ENCODE measurements around the gene ANKRD10.
A peak's percentile ranks its signal among the peaks of the same experiment; 100 is the strongest.

Gene ANKRD10

GRCh38 chr13:110885516-110885915 is 29.4 kb downstream of the ANKRD10 start:
- no peak for DNase-seq

- DNase-seq: no peak
Measured at GRCh38 chr13:110884517-110884916, 30.4 kb downstream of the ANKRD10 start.

DNA sequence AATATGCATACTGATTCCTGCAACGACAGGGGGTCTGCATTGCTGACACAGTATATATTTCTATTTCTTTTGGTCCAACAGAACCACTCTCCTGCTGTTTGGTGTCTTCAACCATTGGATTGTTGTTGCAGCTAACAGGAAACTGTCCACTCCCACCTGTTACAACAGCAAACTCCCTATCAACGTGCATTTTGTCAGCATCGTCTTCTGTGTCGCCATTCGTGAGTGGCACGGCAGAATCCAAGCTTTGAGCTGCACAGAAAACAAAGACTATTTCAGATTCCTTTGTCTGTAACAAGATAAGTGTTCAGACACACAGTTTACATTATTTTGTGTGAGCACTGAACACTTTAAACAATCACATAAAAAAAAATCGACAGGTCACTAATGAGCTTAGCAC is 31.3 kb downstream of the ANKRD10 start:
- no peak for DNase-seq

DNA sequence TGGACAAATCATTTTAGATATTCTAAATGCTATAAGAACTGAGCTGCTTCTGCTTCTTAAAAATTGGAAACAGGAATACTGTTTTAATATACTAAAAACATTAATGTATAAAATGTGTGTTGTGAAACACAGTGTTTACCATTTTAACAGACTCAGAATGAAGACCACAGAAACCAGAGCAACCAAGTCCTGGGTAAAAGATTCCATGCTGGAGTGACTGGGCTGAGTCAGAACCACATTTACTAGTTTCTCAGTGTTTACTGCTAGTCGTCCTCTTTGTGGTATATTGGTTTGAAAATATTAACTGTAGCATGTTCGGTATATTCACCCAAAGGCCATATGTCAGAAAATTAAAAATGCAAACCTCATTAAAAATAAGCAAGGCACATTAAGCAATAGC is 31.9 kb downstream of the ANKRD10 start:
- no peak for DNase-seq

GRCh38 chr13:110881839-110882627 is 32.8 kb downstream of the ANKRD10 start:
- no peak for DNase-seq

- no peak for DNase-seq
Measured at GRCh38 chr13:110880627-110881026, 34.2 kb downstream of the ANKRD10 start.

DNA sequence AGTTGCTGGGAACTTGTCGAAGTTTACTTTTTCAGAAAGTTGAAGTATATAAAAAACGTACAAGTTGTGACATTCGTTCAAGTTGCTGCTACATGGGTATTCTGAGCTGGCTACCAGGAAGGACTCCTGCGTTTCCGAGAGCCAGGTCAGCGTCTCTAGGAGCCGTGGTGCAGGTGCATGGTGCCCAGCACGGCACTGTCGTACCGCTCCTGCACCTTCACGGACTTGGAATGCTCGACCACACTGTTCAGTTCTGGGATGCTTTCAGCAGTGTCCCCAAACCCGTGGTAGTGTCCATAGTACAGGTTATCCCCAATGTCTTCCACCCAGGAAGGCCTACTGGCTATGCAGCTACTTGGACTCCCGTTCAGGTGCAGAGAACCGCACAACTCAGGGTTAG is 35.4 kb downstream of the ANKRD10 start:
- DNase-seq: no peak

- DNase-seq: no peak
Measured at GRCh38 chr13:110877737-110878258, 37.1 kb downstream of the ANKRD10 start.

GRCh38 chr13:110876609-110877008 is 38.3 kb downstream of the ANKRD10 start:
- DNase-seq: no peak

DNA sequence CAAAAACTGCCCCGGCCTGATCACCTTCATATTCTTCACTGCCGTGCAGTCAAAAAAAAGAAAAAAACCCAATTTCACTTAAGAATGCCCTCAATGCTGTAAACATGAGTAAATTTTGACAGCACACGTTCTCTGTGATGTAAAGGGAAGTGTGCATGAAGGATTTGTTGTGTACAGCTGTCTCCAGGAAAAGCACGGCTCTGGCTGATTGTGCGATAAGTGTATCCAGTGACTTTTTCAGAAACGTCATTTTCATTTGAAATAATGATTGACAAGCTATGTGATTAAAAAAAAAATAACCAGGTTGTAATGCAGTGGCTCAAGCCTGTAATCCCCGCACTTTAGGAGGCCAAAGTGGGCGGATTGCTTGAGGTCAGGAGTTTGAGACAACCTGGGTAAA is 39.6 kb downstream of the ANKRD10 start:
- no peak for DNase-seq

- DNase-seq: peak; percentile 79
Measured at GRCh38 chr13:110874508-110874960, 40.3 kb downstream of the ANKRD10 start.

DNA sequence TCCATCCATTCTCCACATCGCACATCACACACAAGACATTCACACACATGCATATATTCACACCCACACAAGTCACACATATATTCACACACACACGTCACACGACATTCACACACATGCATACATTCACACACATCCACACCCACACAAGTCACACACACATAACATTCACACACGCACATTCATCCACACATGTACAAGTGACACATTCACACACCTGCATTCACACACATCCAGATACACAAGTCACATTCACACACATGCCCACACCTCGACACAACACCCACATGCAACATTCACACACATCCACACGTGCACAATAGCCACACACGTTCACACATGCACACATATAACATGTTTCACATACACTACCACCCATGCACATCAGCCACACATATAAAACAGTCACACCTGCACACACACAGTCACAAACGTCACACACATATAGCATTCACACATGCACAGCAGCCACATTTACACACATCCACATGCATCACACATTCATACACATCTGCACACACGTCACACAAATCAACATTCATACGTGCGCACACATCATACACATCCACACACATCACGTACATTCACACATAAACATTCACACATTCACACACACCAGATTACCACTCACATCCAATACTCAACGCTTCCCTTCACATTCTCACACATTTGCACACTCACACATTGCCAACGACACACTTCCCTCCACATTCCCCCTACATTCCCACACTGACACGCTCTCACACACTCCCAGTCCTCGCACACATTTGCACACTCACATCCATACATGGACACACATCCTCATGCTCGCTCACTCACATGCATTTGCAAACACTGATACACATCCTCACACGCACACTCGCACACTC is 41.0 kb downstream of the ANKRD10 start:
- DNase-seq: no peak

- no peak for DNase-seq
Measured at GRCh38 chr13:110872768-110873638, 41.9 kb downstream of the ANKRD10 start.

GRCh38 chr13:110872034-110872767 is 42.7 kb downstream of the ANKRD10 start:
- DNase-seq: no peak

- DNase-seq: no peak
Measured at GRCh38 chr13:110869805-110870706, 44.8 kb downstream of the ANKRD10 start.

- DNase-seq: no peak
Measured at GRCh38 chr13:110869231-110869804, 45.6 kb downstream of the ANKRD10 start.

DNA sequence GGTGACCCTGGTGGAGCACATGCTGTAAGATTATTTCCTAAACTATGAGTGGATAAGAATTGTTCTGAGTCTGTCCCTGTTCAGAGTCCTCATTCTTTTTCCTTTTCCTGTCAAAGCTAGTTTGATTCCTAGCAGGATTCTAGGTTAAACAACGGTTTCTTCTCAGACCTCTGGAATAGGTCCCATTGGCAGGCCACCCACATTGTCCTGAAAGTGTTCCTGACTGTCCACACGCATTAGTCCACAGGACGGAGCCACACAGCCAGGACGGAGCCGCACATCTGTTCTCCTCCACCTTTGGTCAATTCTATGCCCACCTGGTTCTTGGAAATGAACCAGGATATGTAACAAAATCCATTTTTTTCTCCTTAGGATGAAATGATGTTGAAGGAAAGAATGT is 46.1 kb downstream of the ANKRD10 start:
- DNase-seq: no peak

DNA sequence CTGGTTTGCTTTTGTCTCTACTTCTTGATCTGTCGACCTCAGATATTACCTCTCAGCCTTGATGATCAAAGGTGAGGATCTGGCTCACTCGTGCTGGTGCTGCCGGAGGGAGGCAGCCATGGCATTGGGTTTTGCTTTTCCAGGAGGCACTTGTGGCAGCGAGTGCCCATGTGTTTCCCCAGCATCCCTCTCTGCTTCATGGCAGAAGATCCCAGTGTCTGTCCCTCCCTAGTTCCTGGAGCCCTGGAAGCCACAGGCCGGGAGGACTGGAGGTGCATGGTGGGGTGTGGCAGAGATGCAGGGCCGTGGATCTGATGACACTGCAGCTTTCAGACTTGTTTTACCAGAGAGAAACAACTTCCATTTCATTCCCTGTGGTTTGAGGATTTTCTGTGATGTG is 47.5 kb downstream of the ANKRD10 start:
- no peak for DNase-seq

- DNase-seq: no peak
Measured at GRCh38 chr13:110866491-110867170, 48.2 kb downstream of the ANKRD10 start.

DNA sequence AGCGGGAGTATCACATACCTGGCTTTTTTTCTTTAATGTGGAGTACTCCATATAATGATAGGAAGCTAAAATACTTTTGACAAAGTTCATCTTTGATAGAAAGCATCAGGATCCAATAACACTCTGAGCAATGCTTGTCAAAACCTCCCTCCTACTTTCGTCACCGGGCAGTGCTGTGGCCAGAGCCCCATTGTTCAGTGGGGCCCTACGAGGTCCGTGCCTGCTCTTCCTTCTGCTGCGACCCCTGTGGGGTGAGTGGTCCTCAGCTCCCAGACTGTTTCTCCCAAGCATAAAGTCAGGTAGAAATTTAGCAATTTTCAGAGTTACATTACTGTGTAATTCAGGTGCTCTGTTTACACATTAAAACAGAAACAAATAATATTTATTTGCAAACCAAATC is 51.2 kb downstream of the ANKRD10 start:
- DNase-seq: no peak

Data from NCI-H345 (cell line).